ENCODE measurements around the gene MRPL48.

- TF ChIP-seq CBX8 (IDR thresholded peaks at IDR 0.05), result no peak
- TF ChIP-seq SREBF2 (IDR thresholded peaks at IDR 0.05), result no peak
- TF ChIP-seq SMC3 (IDR thresholded peaks at IDR 0.05), result no peak
- TF ChIP-seq MAFK (IDR thresholded peaks at IDR 0.05; ENCODE audit: partially characterized antibody), result no peak
- TF ChIP-seq CTCF (IDR thresholded peaks at IDR 0.05), result no peak
- TF ChIP-seq HDAC2 (IDR thresholded peaks at IDR 0.05), result no peak
- TF ChIP-seq EHMT2 (IDR thresholded peaks at IDR 0.05; ENCODE audit: low read depth), result no peak
- TF ChIP-seq POLR2AphosphoS2 (conservative IDR thresholded peaks at IDR 0.05; ENCODE audit: low read length), result no peak
- no peak for TF ChIP-seq PBX3 (IDR thresholded peaks at IDR 0.05)
- no peak for TF ChIP-seq ZFP36 (IDR thresholded peaks at IDR 0.05; ENCODE audit: borderline replicate concordance, partially characterized antibody)
- no peak for TF ChIP-seq POLR2A (IDR thresholded peaks at IDR 0.05; ENCODE audit: low read length)
- no peak for TF ChIP-seq FOSL2 (IDR thresholded peaks at IDR 0.05)
- no peak for TF ChIP-seq FOSL2 (CRISPR knock-in tag; IDR thresholded peaks at IDR 0.05)
These were observed 96.2 kb downstream of the MRPL48 start for GRCh38 chr11:73883856-73884255.

Measured in A549 (cell line).